SK-N-SH (cell line): ENCODE data around the gene SINHCAF.

Experiments
- CHD2 ChIP-seq: fragments of 150-350 bp; IDR thresholded peaks from 2 replicates; pipeline ENCODE4 v1.6.1; 2018; ENCODE audit warnings: low read length; ENCODE audit not compliant: partially characterized antibody
- FOXM1 ChIP-seq: IDR thresholded peaks from 2 replicates; pipeline ENCODE4 v1.4.0; 2012; ENCODE audit warnings: low read depth, mild to moderate bottlenecking
- RAD21 ChIP-seq: IDR thresholded peaks from 2 replicates; pipeline ENCODE4 v1.6.1; 2012; ENCODE audit warnings: mild to moderate bottlenecking, low read length
- SIN3A ChIP-seq: IDR thresholded peaks from 2 replicates; pipeline ENCODE4 v1.6.1; 2012; ENCODE audit warnings: low read depth, mild to moderate bottlenecking, low read length, moderate library complexity, borderline replicate concordance
- TF ChIP-seq, protein P1 (sequence below): fragments of 200-600 bp; sonication (generic); IDR thresholded peaks from 2 replicates; pipeline ENCODE4 v1.6.1; 2017; ENCODE audit warnings: antibody characterized with exemption, mild to moderate bottlenecking, moderate library complexity

DNA sequence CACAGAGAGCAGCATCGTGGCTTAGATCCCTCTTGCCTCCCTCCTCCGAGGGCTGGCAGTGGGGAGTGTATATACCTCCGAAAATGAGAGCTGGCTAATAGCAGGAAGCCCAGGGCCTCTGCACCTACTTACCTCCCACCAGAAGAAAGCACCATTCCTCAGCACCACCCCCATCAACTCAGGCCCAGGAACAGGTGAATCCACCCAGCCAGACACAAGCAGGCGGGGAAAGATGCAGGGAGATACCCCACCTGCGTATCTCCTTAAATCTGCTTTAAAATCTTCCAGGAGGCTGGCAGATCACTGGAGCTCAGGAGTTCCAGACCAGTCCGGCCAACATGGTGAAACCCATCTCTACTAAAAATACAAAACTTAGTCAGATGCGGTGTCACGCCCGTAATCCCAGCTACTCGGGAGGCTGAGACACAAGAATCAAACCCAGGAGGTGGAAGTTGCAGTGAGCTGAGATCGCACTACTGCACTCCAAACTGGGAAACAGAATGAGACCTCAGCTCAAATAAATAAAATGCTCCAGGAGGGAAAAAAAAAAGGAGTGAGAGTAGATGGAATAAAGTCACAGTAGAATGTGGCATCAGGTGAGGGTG, 93.5 kb downstream of the SINHCAF start:
- TF ChIP-seq SIN3A (no peak), FOXM1 (no peak), RAD21 (no peak), CHD2 (no peak)
- TF ChIP-seq, protein P1, sequence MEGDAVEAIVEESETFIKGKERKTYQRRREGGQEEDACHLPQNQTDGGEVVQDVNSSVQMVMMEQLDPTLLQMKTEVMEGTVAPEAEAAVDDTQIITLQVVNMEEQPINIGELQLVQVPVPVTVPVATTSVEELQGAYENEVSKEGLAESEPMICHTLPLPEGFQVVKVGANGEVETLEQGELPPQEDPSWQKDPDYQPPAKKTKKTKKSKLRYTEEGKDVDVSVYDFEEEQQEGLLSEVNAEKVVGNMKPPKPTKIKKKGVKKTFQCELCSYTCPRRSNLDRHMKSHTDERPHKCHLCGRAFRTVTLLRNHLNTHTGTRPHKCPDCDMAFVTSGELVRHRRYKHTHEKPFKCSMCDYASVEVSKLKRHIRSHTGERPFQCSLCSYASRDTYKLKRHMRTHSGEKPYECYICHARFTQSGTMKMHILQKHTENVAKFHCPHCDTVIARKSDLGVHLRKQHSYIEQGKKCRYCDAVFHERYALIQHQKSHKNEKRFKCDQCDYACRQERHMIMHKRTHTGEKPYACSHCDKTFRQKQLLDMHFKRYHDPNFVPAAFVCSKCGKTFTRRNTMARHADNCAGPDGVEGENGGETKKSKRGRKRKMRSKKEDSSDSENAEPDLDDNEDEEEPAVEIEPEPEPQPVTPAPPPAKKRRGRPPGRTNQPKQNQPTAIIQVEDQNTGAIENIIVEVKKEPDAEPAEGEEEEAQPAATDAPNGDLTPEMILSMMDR, result no peak
